ENCODE data around the gene SBF2. TPM values are rescaled to one million over a fixed set of nuclear protein-coding genes. Genes with fewer than 3 reads are reported as not detected.

Gene SBF2
- polyA plus RNA-seq, 1 donor (not counting 4 experiments of a cell fraction or from before 2014, with no cell fraction given) = 24.5 TPM

GRCh38 chr11:9814108-9814507 is 479.9 kb downstream of the SBF2 start:
- TF ChIP-seq EZH2 (IDR thresholded peaks at IDR 0.05; ENCODE audit: low read length) = no peak
- no peak for TF ChIP-seq CTCF (optimal IDR thresholded peaks at IDR 0.05 in 1 of 3, IDR thresholded peaks at IDR 0.05 in 1 of 3, conservative IDR thresholded peaks at IDR 0.05 in 1 of 3; ENCODE audit: extremely low read depth in 1 of 3, insufficient read depth in 2 of 3, low read length in 3 of 3)
- dilution Hi-C loops (cut with MboI; ENCODE audit: extremely low pct_ligation_motif_present, low sequenced_read_pairs) = no loop called here

GRCh38 chr11:9808943-9809342 is 485.1 kb downstream of the SBF2 start:
- no peaks in the 10 kb centered on the region for H3K9me3 ChIP-seq (ENCODE audit: control insufficient read depth, low read depth, low read length)
- dilution Hi-C loops (cut with MboI; ENCODE audit: extremely low pct_ligation_motif_present, low sequenced_read_pairs) = no loop called here
- no peak for FAIRE-seq
- peaks cover 5% of the 10 kb centered on the region for H3K4me1 ChIP-seq (ENCODE audit: control insufficient read depth, extremely low read depth, insufficient read depth, low read length)
- DNase-seq (ENCODE audit: low read depth, low spot score) = no peak
- peaks cover 6 to 8% of the 10 kb centered on the region in 2 experiments for H3K36me3 ChIP-seq (ENCODE audit: control insufficient read depth in 2 of 2, extremely low read depth in 1 of 2, insufficient read depth in 2 of 2, low read length in 2 of 2)
- TF ChIP-seq CTCF (optimal IDR thresholded peaks at IDR 0.05 in 1 of 3, IDR thresholded peaks at IDR 0.05 in 1 of 3, conservative IDR thresholded peaks at IDR 0.05 in 1 of 3; ENCODE audit: extremely low read depth in 1 of 3, insufficient read depth in 2 of 3, low read length in 3 of 3) = no peak
- no peak for TF ChIP-seq EZH2 (IDR thresholded peaks at IDR 0.05; ENCODE audit: low read length)
- no peaks in the 10 kb centered on the region for H3K9me1 ChIP-seq (ENCODE audit: control insufficient read depth, extremely low read depth, insufficient read depth, low read length)
- H3K9ac ChIP-seq (ENCODE audit: control insufficient read depth, extremely low read depth, insufficient read depth, low read length) = no peak overlapping the region
- no peaks in the 10 kb centered on the region for H3K79me2 ChIP-seq (ENCODE audit: control insufficient read depth, insufficient read depth, low read length)
- no peak overlapping the region for H3K4me3 ChIP-seq (ENCODE audit: control insufficient read depth in 2 of 3, extremely low read depth in 1 of 3, insufficient read depth in 2 of 3, low read depth in 1 of 3, low read length in 3 of 3)
- H3K27ac ChIP-seq (ENCODE audit: control insufficient read depth, insufficient read depth, low read length) = no peak overlapping the region
- H3K4me2 ChIP-seq (ENCODE audit: control insufficient read depth, extremely low read depth, insufficient read depth, low read depth, low read length) = no peak overlapping the region
- H3K27me3 ChIP-seq (ENCODE audit: control insufficient read depth, extremely low read depth, insufficient read depth, low read length) = no peaks in the 10 kb centered on the region
- H4K20me1 ChIP-seq (ENCODE audit: control insufficient read depth, extremely low read depth, insufficient read depth, low read length) = no peaks in the 10 kb centered on the region
- no peak overlapping the region for H2AFZ ChIP-seq (ENCODE audit: control insufficient read depth, low read length)

More at GRCh38 chr11:9814108-9814507, 479.9 kb downstream of the SBF2 start:
- Histone ChIP-seq H3K9me3 (ENCODE audit: control insufficient read depth, low read depth, low read length) (no peaks in the 10 kb centered on the region), H3K4me3 (ENCODE audit: control insufficient read depth in 2 of 3, extremely low read depth in 1 of 3, insufficient read depth in 2 of 3, low read depth in 1 of 3, low read length in 3 of 3) (no peak overlapping the region), H3K9me1 (ENCODE audit: control insufficient read depth, extremely low read depth, insufficient read depth, low read length) (no peaks in the 10 kb centered on the region), H3K4me1 (ENCODE audit: control insufficient read depth, extremely low read depth, insufficient read depth, low read length) (peaks cover 12% of the 10 kb centered on the region), H2AFZ (ENCODE audit: control insufficient read depth, low read length) (no peak overlapping the region), H3K9ac (ENCODE audit: control insufficient read depth, extremely low read depth, insufficient read depth, low read length) (no peak overlapping the region), H4K20me1 (ENCODE audit: control insufficient read depth, extremely low read depth, insufficient read depth, low read length) (no peaks in the 10 kb centered on the region), H3K27me3 (ENCODE audit: control insufficient read depth, extremely low read depth, insufficient read depth, low read length) (no peaks in the 10 kb centered on the region), H3K36me3 (ENCODE audit: control insufficient read depth in 2 of 2, extremely low read depth in 1 of 2, insufficient read depth in 2 of 2, low read length in 2 of 2) (no peaks in the 10 kb centered on the region), H3K4me2 (ENCODE audit: control insufficient read depth, extremely low read depth, insufficient read depth, low read depth, low read length) (no peak overlapping the region), H3K27ac (ENCODE audit: control insufficient read depth, insufficient read depth, low read length) (no peak overlapping the region), H3K79me2 (ENCODE audit: control insufficient read depth, insufficient read depth, low read length) (no peaks in the 10 kb centered on the region)
- FAIRE-seq (no peak), DNase-seq (ENCODE audit: low read depth, low spot score) (no peak)

Data from keratinocyte (primary cell).